ENCODE measurements around the gene EXO5. TPM values are rescaled to one million over a fixed set of nuclear protein-coding genes. Genes with fewer than 3 reads are reported as not detected.
"Not testable (repeated sequence)": the region's sequence is repeated elsewhere in the genome, so short reads cannot be mapped to it uniquely, and the experiment has no call there.

EXO5 gene
- polyA plus RNA-seq, 1 experiment, result 11.1 TPM

DNA sequence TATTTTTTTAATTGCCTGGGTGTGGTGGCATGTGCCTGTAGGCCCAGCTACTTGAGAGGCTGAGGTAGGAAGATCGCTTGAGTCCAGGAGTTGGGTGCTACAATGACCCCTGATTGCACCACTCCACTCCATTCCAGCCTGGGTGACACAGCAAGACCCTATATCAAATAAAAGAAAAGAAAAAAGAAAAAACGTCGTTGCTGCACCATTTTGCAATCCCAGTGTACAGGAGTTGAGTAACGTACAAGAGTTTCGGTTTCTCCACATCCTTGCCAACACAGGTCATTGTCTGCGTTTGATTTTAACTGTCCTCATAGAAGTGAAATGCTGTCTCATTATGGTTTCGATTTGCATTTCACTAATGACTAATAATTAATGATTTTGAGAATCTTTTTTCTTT, 30.8 kb downstream of the EXO5 start:
- CTCF ChIA-PET, result no interaction called here
- no peaks in the 10 kb centered on the region for H3K9me3 ChIP-seq (ENCODE audit: control insufficient read depth, insufficient read depth, low read length)
- POLR2A ChIA-PET, result no interaction called here
- no peak for DNase-seq (ENCODE audit: low read depth, low spot score)
- no peaks in the 10 kb centered on the region for H3K27me3 ChIP-seq (ENCODE audit: control insufficient read depth, insufficient read depth, low read length)
- H3K27ac ChIP-seq (ENCODE audit: low read depth, low read length), result no peak overlapping the region
- H3K4me3 ChIP-seq (ENCODE audit: low read depth, low read length), result no peak overlapping the region
- TF ChIP-seq, protein P1, sequence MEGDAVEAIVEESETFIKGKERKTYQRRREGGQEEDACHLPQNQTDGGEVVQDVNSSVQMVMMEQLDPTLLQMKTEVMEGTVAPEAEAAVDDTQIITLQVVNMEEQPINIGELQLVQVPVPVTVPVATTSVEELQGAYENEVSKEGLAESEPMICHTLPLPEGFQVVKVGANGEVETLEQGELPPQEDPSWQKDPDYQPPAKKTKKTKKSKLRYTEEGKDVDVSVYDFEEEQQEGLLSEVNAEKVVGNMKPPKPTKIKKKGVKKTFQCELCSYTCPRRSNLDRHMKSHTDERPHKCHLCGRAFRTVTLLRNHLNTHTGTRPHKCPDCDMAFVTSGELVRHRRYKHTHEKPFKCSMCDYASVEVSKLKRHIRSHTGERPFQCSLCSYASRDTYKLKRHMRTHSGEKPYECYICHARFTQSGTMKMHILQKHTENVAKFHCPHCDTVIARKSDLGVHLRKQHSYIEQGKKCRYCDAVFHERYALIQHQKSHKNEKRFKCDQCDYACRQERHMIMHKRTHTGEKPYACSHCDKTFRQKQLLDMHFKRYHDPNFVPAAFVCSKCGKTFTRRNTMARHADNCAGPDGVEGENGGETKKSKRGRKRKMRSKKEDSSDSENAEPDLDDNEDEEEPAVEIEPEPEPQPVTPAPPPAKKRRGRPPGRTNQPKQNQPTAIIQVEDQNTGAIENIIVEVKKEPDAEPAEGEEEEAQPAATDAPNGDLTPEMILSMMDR (IDR thresholded peaks at IDR 0.05; ENCODE audit: low read depth, low read length), result no peak

DNA sequence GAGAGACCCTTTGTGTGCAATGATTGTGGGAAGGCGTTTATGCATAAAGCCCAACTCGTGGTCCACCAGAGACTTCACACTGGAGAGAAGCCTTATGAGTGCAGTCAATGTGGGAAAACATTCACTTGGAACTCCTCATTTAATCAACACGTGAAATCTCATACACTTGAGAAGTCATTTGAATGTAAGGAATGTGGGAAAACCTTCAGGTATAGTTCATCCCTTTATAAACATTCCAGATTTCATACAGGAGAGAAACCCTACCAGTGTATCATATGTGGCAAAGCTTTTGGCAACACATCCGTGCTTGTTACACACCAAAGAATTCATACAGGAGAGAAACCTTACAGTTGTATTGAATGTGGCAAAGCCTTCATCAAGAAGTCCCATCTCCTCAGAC, 38.4 kb downstream of the EXO5 start:
- Histone ChIP-seq H3K27me3 (ENCODE audit: control insufficient read depth, insufficient read depth, low read length) (no peaks in the 10 kb centered on the region), H3K4me3 (ENCODE audit: low read depth, low read length) (no peak overlapping the region), H3K27ac (ENCODE audit: low read depth, low read length) (no peak overlapping the region), H3K9me3 (ENCODE audit: control insufficient read depth, insufficient read depth, low read length) (peaks cover 11% of the 10 kb centered on the region)
- no peak for DNase-seq (ENCODE audit: low read depth, low spot score)
- POLR2A ChIA-PET, result no interaction called here
- TF ChIP-seq, protein P1 (IDR thresholded peaks at IDR 0.05; ENCODE audit: low read depth, low read length), result no peak
- CTCF ChIA-PET, result no interaction called here

DNA sequence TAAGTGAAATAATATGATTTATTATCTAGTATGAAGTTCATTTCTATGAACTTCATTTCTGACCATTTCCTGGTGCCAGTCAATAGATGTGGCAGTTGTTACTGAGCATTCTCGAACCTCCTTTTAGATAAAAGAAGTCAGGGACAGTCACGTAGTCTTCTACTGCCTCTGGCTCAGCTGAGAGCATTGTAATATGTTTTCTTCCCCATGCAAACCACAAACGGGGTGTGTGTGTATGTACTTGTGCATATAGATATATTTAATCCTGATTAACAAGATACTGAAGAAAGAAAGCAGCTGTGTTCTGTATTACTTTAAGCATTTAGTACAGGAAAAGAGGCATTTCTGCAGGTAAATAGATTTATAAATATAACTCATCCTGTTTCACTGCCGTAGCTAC, 44.5 kb downstream of the EXO5 start:
- Histone ChIP-seq H3K27me3 (ENCODE audit: control insufficient read depth, insufficient read depth, low read length) (no peaks in the 10 kb centered on the region), H3K4me3 (ENCODE audit: low read depth, low read length) (no peak overlapping the region), H3K27ac (ENCODE audit: low read depth, low read length) (no peak overlapping the region), H3K9me3 (ENCODE audit: control insufficient read depth, insufficient read depth, low read length) (peaks cover 6% of the 10 kb centered on the region; the same call in 1 of the 2 replicates)
- POLR2A ChIA-PET, result no interaction called here
- no peak for DNase-seq (ENCODE audit: low read depth, low spot score)
- TF ChIP-seq, protein P1 (IDR thresholded peaks at IDR 0.05; ENCODE audit: low read depth, low read length), result no peak
- CTCF ChIA-PET, result no interaction called here

DNA sequence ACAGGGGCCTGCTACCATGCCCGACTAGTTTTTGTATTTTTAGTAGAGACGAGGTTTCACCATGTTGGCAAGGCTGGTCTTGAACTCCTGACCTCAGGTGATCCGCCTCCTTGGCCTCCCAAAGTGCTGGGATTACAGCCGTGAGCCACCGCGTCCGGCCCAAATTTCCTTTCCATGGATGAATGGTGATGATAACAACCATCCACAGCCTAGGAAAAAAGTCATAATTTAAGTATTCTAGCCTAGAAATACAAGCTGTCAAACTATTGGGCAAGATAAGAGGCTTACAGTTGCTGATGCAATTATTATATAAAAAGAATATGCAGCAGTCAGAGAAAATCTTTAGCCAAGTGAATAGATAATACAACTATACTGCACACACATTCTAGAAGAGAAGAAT, 46.2 kb downstream of the EXO5 start:
- DNase-seq (ENCODE audit: low read depth, low spot score); H3K9me3 ChIP-seq (ENCODE audit: control insufficient read depth, insufficient read depth, low read length); H3K27ac ChIP-seq (ENCODE audit: low read depth, low read length); POLR2A ChIA-PET; H3K4me3 ChIP-seq (ENCODE audit: low read depth, low read length); H3K27me3 ChIP-seq (ENCODE audit: control insufficient read depth, insufficient read depth, low read length): not testable (repeated sequence)
- CTCF ChIA-PET, result interaction anchor here (1.0 kb wide), 1 partner anchor 22 kb away, joined by 3 read pairs; no protein-coding TSS in a partner anchor

DNA sequence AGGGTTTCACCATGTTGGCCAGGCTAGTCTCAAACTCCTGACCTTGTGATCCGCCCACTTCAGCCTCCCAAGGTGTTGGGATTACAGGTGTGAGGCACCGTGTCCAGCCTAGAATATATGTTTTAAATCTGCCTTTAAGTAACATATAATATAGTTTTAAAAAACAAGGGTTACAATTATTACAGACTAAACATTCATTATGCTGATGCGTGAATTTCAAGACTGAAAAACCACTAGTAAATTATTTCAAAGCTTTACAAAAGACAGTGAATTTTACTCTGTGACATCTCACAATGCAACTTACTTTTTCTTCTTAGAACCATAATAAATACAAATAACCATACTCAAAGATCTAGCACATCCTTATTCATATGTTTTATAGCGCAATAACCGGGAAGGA, 47.6 kb downstream of the EXO5 start:
- DNase-seq (ENCODE audit: low read depth, low spot score), result no peak
- H3K9me3 ChIP-seq (ENCODE audit: control insufficient read depth, insufficient read depth, low read length), result peaks cover 3% of the 10 kb centered on the region; the same call in 1 of the 2 replicates
- H3K27me3 ChIP-seq (ENCODE audit: control insufficient read depth, insufficient read depth, low read length), result no peaks in the 10 kb centered on the region
- POLR2A ChIA-PET, result no interaction called here
- TF ChIP-seq, protein P1 (IDR thresholded peaks at IDR 0.05; ENCODE audit: low read depth, low read length), result no peak
- CTCF ChIA-PET, result no interaction called here
- H3K27ac ChIP-seq (ENCODE audit: low read depth, low read length), result no peak overlapping the region
- H3K4me3 ChIP-seq (ENCODE audit: low read depth, low read length), result no peak overlapping the region

DNA sequence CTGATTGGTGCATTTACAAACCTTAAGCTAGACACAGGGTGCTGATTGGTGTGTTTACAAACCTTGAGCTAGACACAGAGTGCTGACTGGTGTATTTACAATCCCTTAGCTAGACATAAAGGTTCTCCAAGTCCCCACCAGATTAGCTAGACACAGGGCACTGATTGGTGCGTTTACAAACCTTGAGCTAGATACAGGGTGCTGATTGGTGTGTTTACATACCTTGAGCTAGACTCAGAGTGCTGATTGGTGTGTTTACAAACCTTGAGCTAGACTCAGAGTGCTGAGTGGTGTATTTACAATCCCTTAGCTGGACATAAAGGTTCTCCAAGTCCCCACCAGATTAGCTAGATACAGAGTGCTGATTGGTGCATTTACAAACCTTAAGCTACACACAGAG, 49.7 kb downstream of the EXO5 start:
- CTCF ChIA-PET, result interaction anchor here (0.6 kb wide), 1 partner anchor 56 kb away, joined by 5 read pairs; no protein-coding TSS in a partner anchor
- DNase-seq (ENCODE audit: low read depth, low spot score); POLR2A ChIA-PET; H3K4me3 ChIP-seq (ENCODE audit: low read depth, low read length); H3K27me3 ChIP-seq (ENCODE audit: control insufficient read depth, insufficient read depth, low read length); H3K9me3 ChIP-seq (ENCODE audit: control insufficient read depth, insufficient read depth, low read length); H3K27ac ChIP-seq (ENCODE audit: low read depth, low read length): not testable (repeated sequence)
